WERI-Rb-1 (cell line): Measurements from ENCODE around the gene HPCAL1.

Source experiments
- DNase-seq: peaks from one replicate; pipeline ENCODE4 v3.0.0-alpha.2; 2020
- H3K27ac ChIP-seq: fragments of 250-450 bp; sonication (Bioruptor Pico); 2 replicates; pipeline ENCODE4 v1.5.1; 2020; ENCODE audit warnings: mild to moderate bottlenecking, moderate library complexity
- H3K27me3 ChIP-seq: fragments of 250-450 bp; sonication (Bioruptor Pico); 2 replicates; pipeline ENCODE4 v1.5.1; 2021; ENCODE audit warnings: mild to moderate bottlenecking, low read depth, moderate library complexity; ENCODE audit not compliant: insufficient read depth, severe bottlenecking
- H3K36me3 ChIP-seq: fragments of 250-450 bp; sonication (Bioruptor Pico); 2 replicates; pipeline ENCODE4 v1.5.1; 2020; ENCODE audit warnings: mild to moderate bottlenecking, moderate library complexity
- H3K4me3 ChIP-seq: 2 replicates; pipeline ENCODE4 v1.5.1; 2011; ENCODE audit warnings: low read depth, mild to moderate bottlenecking, control low read depth, low read length
- H3K9me3 ChIP-seq: fragments of 250-450 bp; sonication (Bioruptor Pico); 2 replicates; pipeline ENCODE4 v1.5.1; 2021; ENCODE audit warnings: mild to moderate bottlenecking, moderate library complexity; ENCODE audit not compliant: severe bottlenecking
- CTCF ChIP-seq: IDR thresholded peaks from 2 replicates; pipeline ENCODE4 v1.5.1; 2011; ENCODE audit warnings: low read depth, mild to moderate bottlenecking, control low read depth, inconsistent platforms, low read length

HPCAL1 gene

GRCh38 chr2:10424051-10424450 is 121.3 kb downstream of the HPCAL1 start:
- Histone ChIP-seq H3K27me3 (no peaks in the 10 kb centered on the region), H3K36me3 (peaks cover 14% of the 10 kb centered on the region), H3K9me3 (no peaks in the 10 kb centered on the region), H3K4me3 (no peak overlapping the region), H3K27ac (peak overlapping the region; percentile 38)
- DNase-seq = peak; percentile 89
- TF ChIP-seq CTCF = no peak

DNA sequence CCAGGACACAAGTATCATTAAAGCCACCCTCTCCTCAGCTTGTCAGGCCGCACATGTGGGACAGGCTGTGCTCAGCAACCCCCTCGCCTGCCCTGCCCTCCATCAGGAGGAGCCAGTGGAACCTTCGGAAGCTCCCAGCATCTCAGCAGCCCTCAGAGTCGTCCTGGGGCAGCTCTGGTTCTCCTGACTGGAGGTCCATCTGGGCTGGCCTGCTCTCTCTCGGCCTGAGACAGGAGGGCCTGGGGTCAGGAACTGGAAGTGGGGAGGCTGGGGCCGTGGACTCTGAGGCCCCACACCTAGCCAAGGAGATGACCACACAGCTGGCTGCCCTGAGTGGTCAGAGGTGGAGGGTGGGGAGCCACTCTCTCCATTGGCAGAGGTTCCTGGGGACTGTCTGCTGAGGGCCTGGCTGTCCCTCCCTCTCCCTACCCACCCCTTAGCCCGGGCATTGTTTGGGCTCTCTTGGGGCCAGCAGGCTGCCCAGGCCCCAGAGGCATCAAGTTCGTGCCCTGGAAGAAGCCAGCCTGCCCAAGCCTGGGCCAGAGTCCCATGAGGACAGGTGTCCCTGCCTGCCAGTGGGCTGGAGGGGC is 122.3 kb downstream of the HPCAL1 start:
- TF ChIP-seq CTCF = no peak
- no peak for DNase-seq
- H3K9me3 ChIP-seq = no peaks in the 10 kb centered on the region
- no peak overlapping the region for H3K4me3 ChIP-seq
- H3K27ac ChIP-seq = no peak overlapping the region
- peaks cover 14% of the 10 kb centered on the region for H3K36me3 ChIP-seq
- H3K27me3 ChIP-seq = no peaks in the 10 kb centered on the region

DNA sequence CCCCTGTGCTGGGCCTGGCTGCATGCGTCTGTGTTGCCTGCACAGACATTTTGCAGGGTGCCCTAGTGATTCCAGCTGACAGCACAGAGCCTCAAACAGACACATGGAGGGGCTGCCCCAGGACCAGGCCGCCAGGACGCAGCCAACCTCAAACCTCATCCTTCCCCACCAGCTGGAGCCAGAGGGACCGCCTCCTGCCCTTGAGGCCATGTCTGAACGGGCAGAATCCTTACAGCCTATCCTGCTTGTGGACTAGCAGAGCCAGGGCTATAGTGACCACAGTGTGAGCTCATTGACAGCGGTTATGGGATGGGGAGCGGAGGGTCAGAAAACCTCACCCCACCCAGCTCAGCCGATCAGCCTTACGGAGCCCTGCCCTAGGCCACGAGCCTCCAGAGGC is 123.0 kb downstream of the HPCAL1 start:
- no peak for DNase-seq
- Histone ChIP-seq H3K27me3 (no peaks in the 10 kb centered on the region), H3K9me3 (no peaks in the 10 kb centered on the region), H3K27ac (no peak overlapping the region), H3K36me3 (peaks cover 11% of the 10 kb centered on the region), H3K4me3 (no peak overlapping the region)
- TF ChIP-seq CTCF = no peak

DNA sequence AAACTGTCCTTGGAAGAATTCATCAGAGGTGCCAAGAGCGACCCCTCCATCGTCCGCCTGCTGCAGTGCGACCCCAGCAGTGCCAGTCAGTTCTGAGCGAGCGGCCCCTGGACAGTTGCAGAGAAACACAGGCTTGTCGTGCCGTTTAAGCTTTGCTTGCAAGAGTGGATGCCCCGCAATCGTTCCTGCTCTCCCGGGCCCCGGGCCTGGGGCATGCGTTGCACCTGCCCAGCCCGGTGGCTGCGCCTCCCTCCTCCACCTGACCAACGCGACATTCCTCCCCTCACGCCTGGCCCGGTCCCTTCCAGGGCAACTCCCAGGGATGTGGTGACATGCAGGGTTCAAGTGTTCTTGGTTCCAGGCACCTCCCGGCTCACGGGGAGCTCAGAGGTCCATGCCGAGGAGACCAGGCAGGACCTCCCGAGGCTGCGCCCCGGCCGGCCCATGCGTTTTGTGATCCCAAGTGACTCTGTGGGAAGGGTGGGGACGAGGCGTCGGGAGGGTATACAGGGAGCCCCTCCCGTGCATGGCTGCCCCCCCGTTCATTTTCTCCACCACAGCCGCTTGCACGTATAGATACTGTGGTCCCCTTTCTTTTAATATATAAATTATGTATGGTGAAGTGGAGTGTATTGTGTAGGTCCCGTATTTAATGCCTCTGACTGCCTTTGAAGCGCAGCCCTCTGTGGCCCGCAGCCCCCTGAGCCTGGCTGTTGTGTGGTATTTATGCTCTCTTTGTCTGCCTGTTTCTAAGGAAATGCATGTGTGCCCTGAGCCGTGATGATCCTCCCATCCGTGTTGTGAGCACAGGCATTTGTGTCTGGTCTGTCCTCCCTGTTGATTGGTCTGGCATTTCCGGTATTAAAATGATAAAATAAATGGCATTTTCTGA is 124.3 kb downstream of the HPCAL1 start:
- no peaks in the 10 kb centered on the region for H3K27me3 ChIP-seq
- no peak overlapping the region for H3K4me3 ChIP-seq
- no peak overlapping the region; the same call in 1 of the 2 replicates for H3K27ac ChIP-seq
- H3K9me3 ChIP-seq = no peaks in the 10 kb centered on the region
- peaks cover 8% of the 10 kb centered on the region for H3K36me3 ChIP-seq
- TF ChIP-seq CTCF = no peak
- no peak for DNase-seq

DNA sequence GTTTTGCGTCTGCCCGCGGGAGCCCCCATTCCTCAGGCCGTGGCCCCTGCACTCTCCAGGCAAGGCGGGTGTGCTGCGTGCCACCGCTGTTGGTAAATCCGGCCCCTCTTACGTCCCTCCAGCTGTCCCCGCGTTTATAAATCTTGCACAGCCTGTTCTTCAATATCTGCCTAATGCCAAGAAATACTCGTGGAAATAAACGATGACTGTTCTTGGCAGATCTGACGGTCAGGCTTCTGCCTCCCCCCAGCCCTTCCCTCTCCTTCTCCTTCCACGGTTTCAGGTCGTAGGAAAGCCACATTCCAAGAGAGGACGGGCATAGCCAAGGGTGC is 124.9 kb downstream of the HPCAL1 start:
- H3K36me3 ChIP-seq = peaks cover 4% of the 10 kb centered on the region
- no peak overlapping the region for H3K4me3 ChIP-seq
- H3K27me3 ChIP-seq = no peaks in the 10 kb centered on the region
- H3K9me3 ChIP-seq = no peaks in the 10 kb centered on the region
- no peak overlapping the region; the same call in 1 of the 2 replicates for H3K27ac ChIP-seq
- TF ChIP-seq CTCF = no peak
- DNase-seq = no peak
